ENCODE data around the gene CDH24. TPM values are rescaled to one million over a fixed set of nuclear protein-coding genes. Genes with fewer than 3 reads are reported as not detected.

Gene CDH24
- total and polyA plus RNA-seq, 2 donors (not counting 3 experiments of a cell fraction or from before 2014, with no cell fraction given): 21.7 to 52.9 TPM

DNA sequence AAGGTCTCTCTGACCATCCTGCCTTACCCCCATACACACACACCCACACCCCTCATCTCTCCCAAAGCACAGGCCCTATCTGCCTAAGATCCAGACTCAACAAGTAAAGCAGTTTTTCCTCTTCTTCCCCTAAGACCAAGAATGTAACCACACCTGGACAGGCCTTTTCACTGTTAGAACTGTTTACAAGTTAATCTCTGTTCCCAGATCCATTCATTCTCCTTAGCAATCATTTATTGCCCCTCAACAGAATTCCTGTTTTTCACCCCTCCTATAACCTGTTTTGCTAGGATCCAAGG is 49.4 kb upstream of the CDH24 start:
- Histone ChIP-seq H3K4me2 (ENCODE audit: insufficient read depth, low read length) (no peak overlapping the region), H3K27ac (ENCODE audit: insufficient read depth, low read depth, low read length) (no peak overlapping the region), H3K79me2 (ENCODE audit: control insufficient read depth, insufficient read depth, low read length) (no peaks in the 10 kb centered on the region), H3K36me3 (ENCODE audit: control insufficient read depth in 2 of 2, extremely low read depth in 1 of 2, insufficient read depth in 2 of 2, low read length in 2 of 2) (no peaks in the 10 kb centered on the region), H3K27me3 (ENCODE audit: control insufficient read depth in 2 of 2, insufficient read depth in 2 of 2, low read length in 2 of 2) (peaks cover 9 to 10% of the 10 kb centered on the region in 2 experiments), H3K4me3 (replicated peaks in 1 of 3; ENCODE audit: insufficient read depth in 1 of 3, low read depth in 1 of 3, low read length in 3 of 3) (no peak overlapping the region), H4K20me1 (replicated peaks; ENCODE audit: control insufficient read depth, extremely low read depth, insufficient read depth, low read length) (no peaks in the 10 kb centered on the region), H3K9ac (replicated peaks; ENCODE audit: extremely low read depth, insufficient read depth, low read length) (no peak overlapping the region), H2AFZ (ENCODE audit: low read depth, low read length) (no peak overlapping the region), H3K4me1 (ENCODE audit: control insufficient read depth, extremely low read depth, insufficient read depth, low read length) (no peaks in the 10 kb centered on the region), H3K9me3 (replicated peaks; ENCODE audit: control insufficient read depth, insufficient read depth, low read length) (no peaks in the 10 kb centered on the region), H3K9me1 (replicated peaks; ENCODE audit: control insufficient read depth, extremely low read depth, insufficient read depth, low read length) (no peaks in the 10 kb centered on the region)
- no peak for DNase-seq (ENCODE audit: low read depth, low spot score)
- TF ChIP-seq GATA2 (IDR thresholded peaks at IDR 0.05; ENCODE audit: insufficient read depth, insufficient read length, low read depth, low read length): no peak
- no peak for TF ChIP-seq POLR2AphosphoS5 (IDR thresholded peaks at IDR 0.05; ENCODE audit: insufficient read depth, low read depth, low read length)
- no peak for TF ChIP-seq POLR2A (IDR thresholded peaks at IDR 0.05; ENCODE audit: low read depth, low read length)
- TF ChIP-seq CTCF (IDR thresholded peaks at IDR 0.05; ENCODE audit: extremely low read depth in 1 of 2, insufficient read depth in 1 of 2, low read depth in 1 of 2, low read length in 2 of 2): no peak
- CTCF ChIA-PET: interaction anchor here (0.8 to 2.2 kb wide), 6 partner anchors 12 to 120 kb away, joined by 3 to 18 read pairs (median 6); partner anchors contain the start of genes ACIN1 and C14orf119
- intact Hi-C loops (cut with micrococcal nuclease) (loop anchor here (5.0 kb wide), 1 partner anchor 114 kb away; no protein-coding TSS in a partner anchor), dilution Hi-C loops (cut with MboI; ENCODE audit: extremely low pct_ligation_motif_present, low sequenced_read_pairs) (no loop called here)
- POLR2A ChIA-PET: no interaction called here
- no peak for FAIRE-seq
- BruUV-seq (replicated peaks): no TSS peak

DNA sequence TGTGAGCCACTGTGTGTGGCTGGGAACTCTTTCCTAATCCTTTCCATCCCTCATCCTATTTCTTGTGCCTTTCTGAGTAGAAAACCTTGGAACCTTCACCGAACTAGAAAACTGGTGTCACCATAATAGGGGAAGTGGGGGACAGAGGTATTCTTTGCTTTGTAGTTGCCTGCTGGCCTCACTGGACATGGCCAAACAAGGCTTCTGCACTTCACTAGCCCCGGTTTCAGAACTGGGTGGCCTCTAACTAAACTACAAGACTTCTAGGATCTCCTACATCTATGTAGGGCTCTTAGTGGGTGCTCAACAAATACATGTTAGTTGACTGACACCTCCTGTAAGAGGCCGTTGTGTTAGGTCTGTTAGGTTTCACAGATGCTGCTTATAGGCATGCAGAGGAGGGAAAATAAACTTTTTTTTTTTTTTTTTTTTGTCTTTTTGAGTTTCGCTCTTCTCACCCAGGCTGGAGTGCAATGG is 48.1 kb upstream of the CDH24 start:
- H3K36me3 ChIP-seq (ENCODE audit: control insufficient read depth in 2 of 2, extremely low read depth in 1 of 2, insufficient read depth in 2 of 2, low read length in 2 of 2): no peaks in the 10 kb centered on the region
- ChIA-PET CTCF (interaction anchor here (1.1 to 2.2 kb wide), 4 partner anchors 10 to 119 kb away, joined by 5 to 7 read pairs (median 6); partner anchors contain the start of genes ACIN1 and C14orf119), POLR2A (no interaction called here)
- no peak overlapping the region for H3K9ac ChIP-seq (replicated peaks; ENCODE audit: extremely low read depth, insufficient read depth, low read length)
- no peak overlapping the region for H3K27ac ChIP-seq (ENCODE audit: insufficient read depth, low read depth, low read length)
- peaks cover 3% of the 10 kb centered on the region in 2 experiments for H3K27me3 ChIP-seq (ENCODE audit: control insufficient read depth in 2 of 2, insufficient read depth in 2 of 2, low read length in 2 of 2)
- no peak overlapping the region for H3K4me3 ChIP-seq (replicated peaks in 1 of 3; ENCODE audit: insufficient read depth in 1 of 3, low read depth in 1 of 3, low read length in 3 of 3)
- no peaks in the 10 kb centered on the region for H3K9me1 ChIP-seq (replicated peaks; ENCODE audit: control insufficient read depth, extremely low read depth, insufficient read depth, low read length)
- no peak for DNase-seq (ENCODE audit: low read depth, low spot score)
- H3K4me1 ChIP-seq (ENCODE audit: control insufficient read depth, extremely low read depth, insufficient read depth, low read length): no peaks in the 10 kb centered on the region
- no peak overlapping the region for H2AFZ ChIP-seq (ENCODE audit: low read depth, low read length)
- FAIRE-seq: no peak
- no peaks in the 10 kb centered on the region for H3K9me3 ChIP-seq (replicated peaks; ENCODE audit: control insufficient read depth, insufficient read depth, low read length)
- no TSS peak for BruUV-seq (replicated peaks)
- H3K79me2 ChIP-seq (ENCODE audit: control insufficient read depth, insufficient read depth, low read length): no peaks in the 10 kb centered on the region
- no peak overlapping the region for H3K4me2 ChIP-seq (ENCODE audit: insufficient read depth, low read length)
- TF ChIP-seq JUN (IDR thresholded peaks at IDR 0.05; ENCODE audit: borderline replicate concordance, insufficient read depth, insufficient read length, low read depth) (no peak), GATA2 (IDR thresholded peaks at IDR 0.05; ENCODE audit: insufficient read depth, insufficient read length, low read depth, low read length) (no peak), CTCF (IDR thresholded peaks at IDR 0.05; ENCODE audit: extremely low read depth in 1 of 2, insufficient read depth in 1 of 2, low read depth in 1 of 2, low read length in 2 of 2) (no peak), FOS (IDR thresholded peaks at IDR 0.05; ENCODE audit: borderline replicate concordance, insufficient read depth, low read length) (no peak), MYC (IDR thresholded peaks at IDR 0.05; ENCODE audit: low read depth, low read length) (no peak), POLR2AphosphoS5 (IDR thresholded peaks at IDR 0.05; ENCODE audit: insufficient read depth, low read depth, low read length) (no peak), EZH2 (IDR thresholded peaks at IDR 0.05; ENCODE audit: borderline replicate concordance, low read depth, low read length, severe bottlenecking) (no peak), POLR2A (IDR thresholded peaks at IDR 0.05; ENCODE audit: low read depth, low read length) (no peak)
- TF ChIP-seq, protein P1, sequence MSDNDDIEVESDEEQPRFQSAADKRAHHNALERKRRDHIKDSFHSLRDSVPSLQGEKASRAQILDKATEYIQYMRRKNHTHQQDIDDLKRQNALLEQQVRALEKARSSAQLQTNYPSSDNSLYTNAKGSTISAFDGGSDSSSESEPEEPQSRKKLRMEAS (IDR thresholded peaks at IDR 0.05; ENCODE audit: insufficient read depth, insufficient read length): no peak
- dilution Hi-C loops (cut with MboI; ENCODE audit: extremely low pct_ligation_motif_present, low sequenced_read_pairs) (no loop called here), intact Hi-C loops (cut with micrococcal nuclease) (loop anchor here (5.0 kb wide), 1 partner anchor 113 kb away; no protein-coding TSS in a partner anchor)
- H4K20me1 ChIP-seq (replicated peaks; ENCODE audit: control insufficient read depth, extremely low read depth, insufficient read depth, low read length): no peaks in the 10 kb centered on the region
